Stimulated activated CD4-positive, alpha-beta T cell treated with anti-CD3 and anti-CD28 coated beads, Interleukin-4, amount 100 ng/mL, for 1 hour (primary cell): ENCODE data around the gene OTUD6A.

Source experiments
- DNase-seq: peaks from one replicate; pipeline ENCODE4 v3.0.0-alpha.2; 2020

Gene OTUD6A

GRCh38 chrX:70062076-70062475 is at the start of gene OTUD6A:
Gene OTUD6A (plus strand): TSS chrX:70062457. CDS start chrX:70062525, 68 bp downstream.
- DNase-seq = no peak

- DNase-seq = no peak
These were observed 49.5 kb upstream of the OTUD6A start for GRCh38 chrX:70012756-70013155.

GRCh38 chrX:70013466-70014381 is 48.5 kb upstream of the OTUD6A start:
- no peak for DNase-seq

GRCh38 chrX:70016513-70016912 is 45.7 kb upstream of the OTUD6A start:
- no peak for DNase-seq

- DNase-seq = no peak
These were observed 39.6 kb upstream of the OTUD6A start for GRCh38 chrX:70022616-70023015.

GRCh38 chrX:70025464-70025863 is 36.8 kb upstream of the OTUD6A start:
- no peak for DNase-seq

GRCh38 chrX:70026112-70026850 is 36.0 kb upstream of the OTUD6A start:
- no peak for DNase-seq

- no peak for DNase-seq
These were observed 35.4 kb upstream of the OTUD6A start for GRCh38 chrX:70026851-70027200.

- no peak for DNase-seq
These were observed 32.4 kb upstream of the OTUD6A start for GRCh38 chrX:70029863-70030262.

- DNase-seq = peak; percentile 6
These were observed 31.9 kb upstream of the OTUD6A start for GRCh38 chrX:70030301-70030767.

- no peak for DNase-seq
These were observed 29.5 kb upstream of the OTUD6A start for GRCh38 chrX:70032792-70033191.

- peak; percentile 9 for DNase-seq
These were observed 28.8 kb upstream of the OTUD6A start for GRCh38 chrX:70033348-70034051.

GRCh38 chrX:70034646-70035045 is 27.6 kb upstream of the OTUD6A start:
- no peak for DNase-seq

- DNase-seq = no peak
These were observed 23.7 kb upstream of the OTUD6A start for GRCh38 chrX:70038515-70038914.

- no peak for DNase-seq
These were observed 23.3 kb upstream of the OTUD6A start for GRCh38 chrX:70038951-70039350.

GRCh38 chrX:70039758-70040157 is 22.5 kb upstream of the OTUD6A start:
- no peak for DNase-seq

GRCh38 chrX:70041993-70042392 is 20.3 kb upstream of the OTUD6A start:
- DNase-seq = no peak

- no peak for DNase-seq
These were observed 19.6 kb upstream of the OTUD6A start for GRCh38 chrX:70042399-70043371.

GRCh38 chrX:70043685-70044084 is 18.6 kb upstream of the OTUD6A start:
- DNase-seq = no peak

GRCh38 chrX:70044541-70045245 is 17.6 kb upstream of the OTUD6A start:
- DNase-seq = no peak

- DNase-seq = no peak
These were observed 15.3 kb upstream of the OTUD6A start for GRCh38 chrX:70046978-70047377.
